Nephron (organoid): Measurements from ENCODE around the gene ATP8B1.
"Not testable (repeated sequence)": the region's sequence is repeated elsewhere in the genome, so short reads cannot be mapped to it uniquely, and the experiment has no call there.

ENCODE experiments used
- H3K27ac Mint-ChIP-seq, 3 experiments: 2 replicates each; pipeline ENCODE4 v1.8.0; 2020; ENCODE audit warnings: mixed read lengths in 3 of 3, mild to moderate bottlenecking in 2 of 3, moderate library complexity in 1 of 3
- H3K27me3 Mint-ChIP-seq: 2 replicates; pipeline ENCODE4 v1.8.0; 2021; ENCODE audit warnings: low read depth, mild to moderate bottlenecking, moderate library complexity, mixed read lengths
- H3K36me3 Mint-ChIP-seq: 2 replicates; pipeline ENCODE4 v1.8.0; 2020; ENCODE audit warnings: low read depth, mixed read lengths
- H3K4me1 Mint-ChIP-seq: 2 replicates; pipeline ENCODE4 v1.8.0; 2020; ENCODE audit warnings: mixed read lengths
- H3K4me3 Mint-ChIP-seq, 3 experiments: 2 replicates each; pipeline ENCODE4 v1.8.0; 2020; ENCODE audit warnings: mild to moderate bottlenecking in 3 of 3, mixed read lengths in 3 of 3, moderate library complexity in 2 of 3
- H3K9me3 Mint-ChIP-seq: 2 replicates; pipeline ENCODE4 v1.8.0; 2020; ENCODE audit warnings: mixed read lengths
- CTCF ChIP-seq, 3 experiments: fragments of 200-600 bp; sonication (generic); IDR thresholded peaks; one replicate each; pipeline ENCODE4 v1.5.0; 2021; ENCODE audit warnings: antibody characterized with exemption in 3 of 3; ENCODE audit not compliant: unreplicated experiment in 3 of 3

The ATP8B1 gene

DNA sequence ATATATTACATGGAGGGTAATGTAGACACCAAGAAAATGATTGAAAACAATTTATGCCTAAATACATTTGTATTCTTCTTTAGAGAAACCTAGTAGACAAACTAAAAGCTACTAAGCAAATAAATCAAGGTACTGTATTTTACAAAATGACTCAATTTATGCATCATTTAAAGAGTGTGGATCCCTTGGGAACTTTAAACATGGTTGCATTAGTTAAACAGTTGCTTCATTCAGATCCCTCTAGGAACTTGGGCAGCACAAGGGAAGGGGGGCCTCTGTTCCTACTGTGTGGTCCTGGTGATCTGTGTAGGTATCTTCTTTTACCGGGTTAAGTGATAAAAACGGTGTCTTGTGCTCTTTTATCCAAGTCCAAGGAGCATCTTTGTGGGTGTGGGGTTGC lies 31.5 kb upstream of the ATP8B1 start:
- H3K27ac Mint-ChIP-seq, result no peak overlapping the region
- no peaks in the 10 kb centered on the region for H3K4me1 Mint-ChIP-seq
- H3K27me3 Mint-ChIP-seq, result no peaks in the 10 kb centered on the region
- TF ChIP-seq CTCF (IDR thresholded peaks at IDR 0.05; ENCODE audit: unreplicated experiment in 3 of 3), result no peak
- peaks cover 14% of the 10 kb centered on the region for H3K9me3 Mint-ChIP-seq
- H3K4me3 Mint-ChIP-seq, result no peak overlapping the region
- H3K36me3 Mint-ChIP-seq, result no peaks in the 10 kb centered on the region

- H3K4me1 Mint-ChIP-seq, result no peaks in the 10 kb centered on the region
- H3K4me3 Mint-ChIP-seq, result no peak overlapping the region
- no peak for TF ChIP-seq CTCF (IDR thresholded peaks at IDR 0.05; ENCODE audit: unreplicated experiment in 3 of 3)
- H3K36me3 Mint-ChIP-seq, result no peaks in the 10 kb centered on the region
- peaks cover 14% of the 10 kb centered on the region for H3K9me3 Mint-ChIP-seq
- H3K27me3 Mint-ChIP-seq, result no peaks in the 10 kb centered on the region
- no peak overlapping the region for H3K27ac Mint-ChIP-seq
Observed at GRCh38 chr18:57833441-57834101, 30.5 kb upstream of the ATP8B1 start.

DNA sequence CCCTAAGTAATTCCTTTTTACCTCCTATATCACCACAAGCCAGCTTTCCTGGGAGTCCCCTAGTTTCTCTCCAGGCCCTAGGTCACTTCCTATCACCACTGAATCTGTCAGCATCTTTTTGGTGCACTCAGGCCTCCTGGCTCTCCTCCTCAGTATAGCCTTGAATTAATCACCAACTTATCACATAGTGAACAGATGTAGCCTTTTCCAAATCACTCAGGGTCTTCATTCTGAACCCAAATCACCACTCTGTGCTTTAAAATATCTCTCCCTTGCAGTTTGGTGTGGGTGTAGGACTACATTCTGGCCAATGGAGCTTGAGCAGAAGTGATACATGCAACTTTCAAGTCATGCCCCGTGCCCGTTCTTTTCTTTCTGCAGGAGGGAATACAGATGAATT lies 29.6 kb upstream of the ATP8B1 start:
- H3K27me3 Mint-ChIP-seq, result no peaks in the 10 kb centered on the region
- H3K27ac Mint-ChIP-seq, result no peak overlapping the region
- H3K9me3 Mint-ChIP-seq, result peaks cover 14% of the 10 kb centered on the region

DNA sequence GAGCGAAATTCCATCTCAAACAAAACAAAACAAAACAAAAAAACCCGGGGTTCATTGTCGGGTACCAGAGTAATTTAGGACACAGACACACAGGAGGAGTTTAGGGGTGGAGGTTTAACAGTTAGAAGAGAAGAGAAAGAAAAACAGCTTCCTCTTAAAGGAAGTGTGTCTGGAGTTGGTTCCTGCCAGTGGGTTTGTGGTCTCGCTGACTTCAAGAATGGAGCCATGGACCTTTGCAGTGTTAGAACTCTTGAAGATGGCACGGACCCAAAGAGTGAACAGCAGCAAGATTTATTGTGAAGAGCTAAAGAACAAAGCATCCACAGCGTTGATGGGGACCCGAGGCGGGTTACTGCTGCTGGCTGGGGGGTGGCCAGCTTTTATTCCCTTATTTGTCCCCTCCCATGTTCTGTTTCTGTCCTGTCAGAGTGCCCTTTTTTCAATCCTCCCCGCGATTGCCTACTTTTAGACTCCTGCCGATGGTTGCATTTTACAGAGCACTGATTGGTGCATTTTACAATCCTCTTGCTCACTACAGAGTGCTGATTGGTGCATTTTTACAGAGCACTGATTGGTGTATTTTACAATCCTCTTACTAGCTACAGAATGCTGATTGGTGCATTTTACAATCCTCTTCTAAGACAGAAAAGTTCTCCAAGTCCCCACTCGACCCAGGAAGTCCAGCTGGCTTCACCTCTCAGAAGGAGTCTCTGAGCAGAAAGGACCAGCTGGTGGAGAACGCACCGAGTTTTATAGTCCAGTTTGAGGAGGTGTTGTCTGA lies 28.7 kb upstream of the ATP8B1 start:
- Mint-ChIP-seq H3K27me3 (no peaks in the 10 kb centered on the region), H3K4me1 (no peaks in the 10 kb centered on the region), H3K36me3 (no peaks in the 10 kb centered on the region), H3K27ac (no peak overlapping the region), H3K9me3 (peaks cover 14% of the 10 kb centered on the region), H3K4me3 (no peak overlapping the region)
- TF ChIP-seq CTCF (IDR thresholded peaks at IDR 0.05; ENCODE audit: unreplicated experiment in 3 of 3), result no peak

More for the DNA sequence above, 29.6 kb upstream of the ATP8B1 start:
- TF ChIP-seq CTCF (IDR thresholded peaks at IDR 0.05; ENCODE audit: unreplicated experiment in 3 of 3), result no peak
- H3K4me3 Mint-ChIP-seq, result no peak overlapping the region
- H3K4me1 Mint-ChIP-seq, result no peaks in the 10 kb centered on the region
- no peaks in the 10 kb centered on the region for H3K36me3 Mint-ChIP-seq

DNA sequence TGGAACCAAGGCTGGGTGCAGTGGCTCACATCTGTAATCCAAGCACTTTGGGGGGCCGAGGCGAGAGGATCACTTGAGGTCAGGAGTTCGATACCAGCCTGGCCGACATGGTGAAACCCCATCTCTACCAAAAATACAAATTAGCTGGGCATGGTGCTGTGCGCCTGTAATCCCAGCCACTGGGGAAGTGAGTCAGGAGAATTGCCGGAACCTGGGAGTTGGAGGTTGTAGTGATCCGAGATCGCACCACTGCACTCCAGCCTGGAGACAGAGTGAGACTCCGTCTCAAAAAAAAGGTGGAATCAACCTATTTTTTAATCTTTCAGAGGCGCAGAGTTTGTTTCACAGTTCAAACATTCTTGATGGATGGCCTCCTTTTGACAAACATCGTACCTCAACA lies 24.5 kb upstream of the ATP8B1 start:
- H3K27ac Mint-ChIP-seq, result no peak overlapping the region
- H3K36me3 Mint-ChIP-seq, result no peaks in the 10 kb centered on the region
- H3K4me3 Mint-ChIP-seq, result no peak overlapping the region
- peaks cover 11% of the 10 kb centered on the region for H3K9me3 Mint-ChIP-seq
- no peak for TF ChIP-seq CTCF (IDR thresholded peaks at IDR 0.05; ENCODE audit: unreplicated experiment in 3 of 3)
- H3K27me3 Mint-ChIP-seq, result no peaks in the 10 kb centered on the region
- no peaks in the 10 kb centered on the region for H3K4me1 Mint-ChIP-seq

DNA sequence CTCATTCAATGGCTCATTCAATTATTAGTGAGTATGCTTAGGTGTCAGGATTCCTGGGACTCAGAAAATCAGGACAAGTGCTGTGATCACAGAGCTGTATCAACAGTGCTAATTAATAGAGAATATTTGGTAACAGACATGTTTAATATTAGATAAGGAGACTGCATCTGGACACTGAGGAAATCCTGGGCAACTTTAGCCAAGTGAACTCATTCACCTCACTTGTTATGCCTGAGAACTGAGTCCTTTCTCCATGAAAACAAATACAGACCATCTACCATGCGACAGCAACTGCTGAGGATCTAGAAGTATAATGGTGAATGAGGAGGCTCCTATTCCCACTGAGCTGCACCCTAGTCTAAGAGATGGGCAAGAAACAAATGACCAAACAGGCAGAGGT lies 23.1 kb upstream of the ATP8B1 start:
- TF ChIP-seq CTCF (IDR thresholded peaks at IDR 0.05; ENCODE audit: unreplicated experiment in 3 of 3), result no peak
- Mint-ChIP-seq H3K36me3 (no peaks in the 10 kb centered on the region), H3K27me3 (no peaks in the 10 kb centered on the region), H3K4me3 (no peak overlapping the region), H3K4me1 (no peaks in the 10 kb centered on the region), H3K9me3 (peaks cover 4% of the 10 kb centered on the region), H3K27ac (no peak overlapping the region)

DNA sequence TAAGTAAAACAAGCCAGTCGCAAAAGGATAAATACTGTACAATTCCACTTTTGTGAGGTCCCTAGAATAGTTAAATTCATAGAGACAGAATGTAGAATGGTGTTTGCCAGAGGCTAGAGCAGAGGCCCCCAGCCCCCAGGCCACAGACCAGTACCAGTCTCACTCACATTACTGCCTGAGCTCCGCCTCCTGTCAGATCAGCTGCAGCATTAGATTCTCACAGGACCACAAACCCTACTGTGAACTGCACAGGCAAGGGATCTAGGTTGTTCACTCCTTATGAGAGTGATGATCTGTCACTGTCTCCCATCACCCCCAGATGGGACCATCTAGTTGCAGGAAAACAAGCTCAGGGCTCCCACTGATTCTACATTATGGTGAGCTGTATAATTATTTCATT lies 17.5 kb upstream of the ATP8B1 start:
- not testable (repeated sequence) for H3K36me3 Mint-ChIP-seq, H3K4me3 Mint-ChIP-seq, H3K27me3 Mint-ChIP-seq, H3K9me3 Mint-ChIP-seq, H3K27ac Mint-ChIP-seq
- peaks cover 10% of the 10 kb centered on the region for H3K4me1 Mint-ChIP-seq
